IMR-90 (cell line): Measurements from ENCODE around the gene ADAMTS17. TPM values are rescaled to one million over a fixed set of nuclear protein-coding genes. Genes with fewer than 3 reads are reported as not detected.

ENCODE experiments used
- ATAC-seq: fragments of 200-7000 bp; cut with Tn5 transposase; 2 replicates; pipeline ENCODE4 v1.9.1; 2020; ENCODE audit warnings: low read depth, mild to moderate bottlenecking, moderate library complexity
- BruUV-seq: library from RNA; stranded (reverse); fragments of 400-500 nt; replicated peaks from 2 replicates; lab custom pipeline; 2021; lab: Mats Ljungman, UMichigan
- CTCF ChIA-PET: fragments of 300-600 bp; formaldehyde crosslinking; extraction: SDS; loops from one replicate; lab custom pipeline; 2021; ENCODE audit warnings: antibody characterized with exemption; lab: Yijun Ruan, JAX
- POLR2A ChIA-PET: fragments of 300-600 bp; sonication (Branson Sonifier 250); formaldehyde crosslinking; loops from one replicate; lab custom pipeline; 2022; ENCODE audit warnings: antibody characterized with exemption; ENCODE audit not compliant: unreplicated experiment; lab: Charles Lee
- DNase-seq: peaks from one replicate; pipeline ENCODE4 v3.0.0; 2013
- H2AFZ ChIP-seq: replicated peaks from 2 replicates; pipeline ENCODE3; 2013; ENCODE audit warnings: low read length, mild to moderate bottlenecking; ENCODE audit not compliant: poor library complexity
- H2AK5ac ChIP-seq: 2 replicates; pipeline ENCODE4 v1.6.1; 2013; ENCODE audit warnings: low read depth, low read length, inconsistent platforms
- H2AK9ac ChIP-seq: replicated peaks from 2 replicates; pipeline ENCODE3; 2013; ENCODE audit warnings: mild to moderate bottlenecking, low read depth, low read length, moderate library complexity; ENCODE audit not compliant: poor library complexity
- H2BK120ac ChIP-seq: 2 replicates; pipeline ENCODE4 v1.6.1; 2013; ENCODE audit warnings: low read depth, low read length, inconsistent platforms
- H2BK15ac ChIP-seq: 3 replicates; pipeline ENCODE4 v1.6.1; 2013; ENCODE audit warnings: low read depth, low read length, inconsistent platforms
- H2BK20ac ChIP-seq: 2 replicates; pipeline ENCODE4 v1.6.1; 2013; ENCODE audit warnings: low read depth, mild to moderate bottlenecking, inconsistent platforms, low read length, moderate library complexity
- H2BK5ac ChIP-seq: 2 replicates; pipeline ENCODE4 v1.6.1; 2013; ENCODE audit warnings: mild to moderate bottlenecking, low read depth, low read length, inconsistent platforms; ENCODE audit not compliant: poor library complexity, severe bottlenecking
- H3K14ac ChIP-seq: replicated peaks from 2 replicates; pipeline ENCODE4 v1.6.1; 2013; ENCODE audit warnings: low read depth, low read length, inconsistent platforms
- H3K18ac ChIP-seq: 2 replicates; pipeline ENCODE4 v1.6.1; 2013; ENCODE audit warnings: low read depth, low read length, control low read depth
- H3K23ac ChIP-seq: 2 replicates; pipeline ENCODE4 v1.6.1; 2013; ENCODE audit warnings: low read depth, low read length, inconsistent platforms
- H3K27ac ChIP-seq: 2 replicates; pipeline ENCODE4 v1.5.1; 2013; ENCODE audit warnings: mild to moderate bottlenecking, control low read depth, low read length; ENCODE audit not compliant: insufficient read depth
- H3K27me3 ChIP-seq: 2 replicates; pipeline ENCODE4 v1.6.1; 2013; ENCODE audit warnings: low read length; ENCODE audit not compliant: control insufficient read depth, insufficient read depth
- H3K36me3 ChIP-seq: 2 replicates; pipeline ENCODE4 v1.6.1; 2013; ENCODE audit warnings: low read length, mixed read lengths; ENCODE audit not compliant: control insufficient read depth, insufficient read depth
- H3K4ac ChIP-seq: 2 replicates; pipeline ENCODE4 v1.6.1; 2013; ENCODE audit warnings: low read depth, low read length, inconsistent platforms
- H3K4me1 ChIP-seq: 2 replicates; pipeline ENCODE4 v1.6.1; 2013; ENCODE audit warnings: low read length, mixed read lengths; ENCODE audit not compliant: control insufficient read depth, insufficient read depth
- H3K4me2 ChIP-seq: 2 replicates; pipeline ENCODE4 v1.6.1; 2013; ENCODE audit warnings: low read depth, mild to moderate bottlenecking, control low read depth, low read length, moderate library complexity
- H3K4me3 ChIP-seq: 2 replicates; pipeline ENCODE4 v1.5.1; 2013; ENCODE audit warnings: low read depth, mild to moderate bottlenecking, control low read depth, low read length, moderate library complexity; ENCODE audit not compliant: insufficient read depth
- H3K56ac ChIP-seq: 2 replicates; pipeline ENCODE4 v1.6.1; 2013; ENCODE audit warnings: low read length, inconsistent platforms; ENCODE audit not compliant: insufficient read depth; ENCODE audit errors: extremely low read depth
- H3K79me1 ChIP-seq, 2 experiments: 2 replicates each; pipeline ENCODE4 v1.6.1; 2013; ENCODE audit warnings: low read length in 2 of 2, inconsistent platforms in 1 of 2, low read depth in 1 of 2
- H3K9ac ChIP-seq: 2 replicates; pipeline ENCODE4 v1.6.1; 2013; ENCODE audit warnings: low read depth, low read length, control low read depth
- H3K9me1 ChIP-seq: 2 replicates; pipeline ENCODE4 v1.6.1; 2013; ENCODE audit warnings: low read length, inconsistent platforms; ENCODE audit not compliant: insufficient read depth
- H3K9me3 ChIP-seq: 2 replicates; pipeline ENCODE4 v1.6.1; 2013; ENCODE audit warnings: low read length; ENCODE audit not compliant: control insufficient read depth, insufficient read depth
- H4K20me1 ChIP-seq: 2 replicates; pipeline ENCODE4 v1.6.1; 2013; ENCODE audit warnings: low read length, inconsistent platforms; ENCODE audit not compliant: insufficient read depth
- H4K5ac ChIP-seq: 2 replicates; pipeline ENCODE4 v1.6.1; 2013; ENCODE audit warnings: mild to moderate bottlenecking, low read depth, low read length, control low read depth
- H4K8ac ChIP-seq, 2 experiments: 2 replicates each; pipeline ENCODE4 v1.6.1; 2013; ENCODE audit warnings: low read depth in 2 of 2, low read length in 2 of 2, control low read depth in 1 of 2, inconsistent platforms in 1 of 2
- H4K91ac ChIP-seq: 2 replicates; pipeline ENCODE4 v1.6.1; 2013; ENCODE audit warnings: low read depth, low read length, inconsistent platforms; ENCODE audit not compliant: insufficient read depth
- BHLHE40 ChIP-seq: fragments of 150-350 bp; IDR thresholded peaks from 2 replicates; pipeline ENCODE4 v1.6.1; 2016; ENCODE audit warnings: mild to moderate bottlenecking, low read depth, low read length
- CEBPB ChIP-seq: IDR thresholded peaks from 2 replicates; pipeline ENCODE4 v1.6.1; 2012; ENCODE audit warnings: low read depth, low read length, improper control_type of control experiment
- CHD1 ChIP-seq: IDR thresholded peaks from 2 replicates; pipeline ENCODE4 v1.6.1; 2012; ENCODE audit warnings: low read depth, low read length, improper control_type of control experiment
- CTCF ChIP-seq: conservative IDR thresholded peaks from 2 replicates; pipeline ENCODE4 v1.5.1; 2012; ENCODE audit warnings: mild to moderate bottlenecking, low read depth, low read length, improper control_type of control experiment
- ELK1 ChIP-seq: fragments of 150-350 bp; IDR thresholded peaks from 2 replicates; pipeline ENCODE4 v1.6.1; 2016; ENCODE audit warnings: low read depth, mild to moderate bottlenecking, low read length, moderate library complexity, borderline replicate concordance
- FOS ChIP-seq: fragments of 150-350 bp; IDR thresholded peaks from 2 replicates; pipeline ENCODE4 v1.6.1; 2016; ENCODE audit warnings: low read depth, low read length
- MAFK ChIP-seq: IDR thresholded peaks from 2 replicates; pipeline ENCODE4 v1.6.1; 2012; ENCODE audit warnings: low read depth, low read length, improper control_type of control experiment
- MAZ ChIP-seq: IDR thresholded peaks from 2 replicates; pipeline ENCODE4 v1.6.1; 2012; ENCODE audit warnings: low read depth, mild to moderate bottlenecking, low read length, improper control_type of control experiment, moderate library complexity, borderline replicate concordance
- MXI1 ChIP-seq: IDR thresholded peaks from 2 replicates; pipeline ENCODE4 v1.6.1; 2012; ENCODE audit warnings: low read depth, mild to moderate bottlenecking, low read length, moderate library complexity, borderline replicate concordance
- NFE2L2 ChIP-seq: fragments of 150-350 bp; IDR thresholded peaks from 2 replicates; pipeline ENCODE4 v1.6.1; 2016; ENCODE audit warnings: low read depth, mild to moderate bottlenecking, low read length
- POLR2A ChIP-seq: IDR thresholded peaks from 2 replicates; pipeline ENCODE4 v1.6.1; 2012; ENCODE audit warnings: mild to moderate bottlenecking, low read depth, low read length
- RAD21 ChIP-seq: IDR thresholded peaks from 2 replicates; pipeline ENCODE4 v1.6.1; 2012; ENCODE audit warnings: low read length, improper control_type of control experiment
- RCOR1 ChIP-seq: IDR thresholded peaks from 2 replicates; pipeline ENCODE4 v1.6.1; 2012; ENCODE audit warnings: mild to moderate bottlenecking, low read length, improper control_type of control experiment; ENCODE audit not compliant: insufficient replicate concordance
- RFX5 ChIP-seq: IDR thresholded peaks from 2 replicates; pipeline ENCODE4 v1.8.0; 2012; ENCODE audit warnings: low read depth, mild to moderate bottlenecking, low read length, moderate library complexity
- SMC3 ChIP-seq: fragments of 150-350 bp; IDR thresholded peaks from 2 replicates; pipeline ENCODE4 v1.6.1; 2016; ENCODE audit warnings: low read depth, mild to moderate bottlenecking, antibody characterized with exemption, low read length, moderate library complexity
- USF2 ChIP-seq: fragments of 150-350 bp; IDR thresholded peaks from 2 replicates; pipeline ENCODE4 v1.6.1; 2017; ENCODE audit warnings: mild to moderate bottlenecking, antibody characterized with exemption, low read length, low read depth
- WGBS, 2 experiments: methylation state at CpG; one replicate each; pipeline versions ENCODE4 v1.1.5 to v1.1.7; 2013; ENCODE audit warnings: missing lambda C conversion rate in 2 of 2; ENCODE audit not compliant: insufficient read length in 1 of 2; ENCODE audit errors: extremely low coverage in 2 of 2; 5-methylcytosine and 5-hydroxymethylcytosine counted together
- dilution Hi-C: fragments of 300-500 bp; cut with HindIII; formaldehyde crosslinking; loops from one replicate; pipeline ENCODE4 v1.14.3; 2018; ENCODE audit warnings: low sequenced_read_pairs; ENCODE audit not compliant: unreplicated experiment
- in situ Hi-C: fragments of 300-500 bp; cut with MboI; formaldehyde crosslinking; loops from 3 replicates; pipeline ENCODE4 v1.14.3; 2019; ENCODE audit warnings: low sequenced_read_pairs, inconsistent platforms, mixed read lengths
- intact Hi-C: fragments of 100-400 bp; cut with micrococcal nuclease; formaldehyde crosslinking; loops from 2 replicates; pipeline ENCODE4 v1.10.0; 2022
- polyA plus RNA-seq, 3 experiments: library from polyadenylated mRNA; depleted of rRNA; stranded (reverse); fragments of >200 nt; gene quantifications; 2 replicates each; pipeline ENCODE4 v1.2.3, GENCODE V29; 2012; ENCODE audit warnings: low replicate concordance in 1 of 3
- total RNA-seq: library from RNA; depleted of rRNA; stranded (reverse); fragments of >200 nt; gene quantifications from 2 replicates; pipeline ENCODE4 v1.2.3, GENCODE V29; 2012

Gene ADAMTS17
- total and polyA plus RNA-seq, 2 of the 4 experiments (the other 2 are of a cell fraction) = 0.03 TPM; not detected in 1

GRCh38 chr15:99978426-99978825 is 363.3 kb downstream of the ADAMTS17 start:
- Histone ChIP-seq H2AFZ (no peak overlapping the region), H3K4ac (no peak overlapping the region), H3K14ac (no peak overlapping the region), H4K5ac (no peak overlapping the region), H2BK5ac (no peak overlapping the region), H4K91ac (no peak overlapping the region), H3K36me3 (no peaks in the 10 kb centered on the region), H3K79me1 (no peaks in the 10 kb centered on the region), H2BK20ac (no peak overlapping the region), H3K9me3 (peaks cover 28% of the 10 kb centered on the region), H2BK120ac (no peak overlapping the region), H3K4me1 (no peaks in the 10 kb centered on the region), H4K20me1 (no peaks in the 10 kb centered on the region), H2BK15ac (no peak overlapping the region), H3K27ac (no peak overlapping the region), H3K9ac (no peak overlapping the region), H3K4me3 (no peak overlapping the region), H4K8ac (no peak overlapping the region), H2AK5ac (no peak overlapping the region), H3K18ac (no peak overlapping the region), H2AK9ac (no peak overlapping the region), H3K56ac (no peak overlapping the region), H3K23ac (no peak overlapping the region), H3K27me3 (no peaks in the 10 kb centered on the region), H3K4me2 (no peak overlapping the region), H3K9me1 (no peaks in the 10 kb centered on the region)
- in situ Hi-C loops (no loop called here), intact Hi-C loops (no loop called here), dilution Hi-C loops (no loop called here)
- no peak for TF ChIP-seq CEBPB
- TF ChIP-seq USF2 = no peak
- no peak for TF ChIP-seq RAD21
- TF ChIP-seq NFE2L2 = no peak
- no peak for TF ChIP-seq FOS
- no peak for TF ChIP-seq CHD1
- no peak for TF ChIP-seq MAFK
- TF ChIP-seq ELK1 = no peak
- TF ChIP-seq BHLHE40 = no peak
- TF ChIP-seq RFX5 = no peak
- no peak for TF ChIP-seq SMC3
- TF ChIP-seq RCOR1 = no peak
- TF ChIP-seq CTCF = no peak
- no peak for TF ChIP-seq MXI1
- TF ChIP-seq MAZ = no peak
- TF ChIP-seq POLR2A = no peak
- no peak for DNase-seq
- CTCF ChIA-PET = no interaction called here
- no peak for ATAC-seq
- no TSS peak for BruUV-seq
- POLR2A ChIA-PET = no interaction called here
- no CpG with 5 or more reads among the region's 10 CpGs for WGBS, 2 experiments
